ENCODE data around the gene FAM20C. TPM values are rescaled to one million over a fixed set of nuclear protein-coding genes. Genes with fewer than 3 reads are reported as not detected.

The FAM20C gene
- total and polyA plus RNA-seq, 2 of the 8 experiments (the other 6 are each of a cell fraction or from before 2014, with no cell fraction given), result 9.5 to 34.8 TPM

DNA sequence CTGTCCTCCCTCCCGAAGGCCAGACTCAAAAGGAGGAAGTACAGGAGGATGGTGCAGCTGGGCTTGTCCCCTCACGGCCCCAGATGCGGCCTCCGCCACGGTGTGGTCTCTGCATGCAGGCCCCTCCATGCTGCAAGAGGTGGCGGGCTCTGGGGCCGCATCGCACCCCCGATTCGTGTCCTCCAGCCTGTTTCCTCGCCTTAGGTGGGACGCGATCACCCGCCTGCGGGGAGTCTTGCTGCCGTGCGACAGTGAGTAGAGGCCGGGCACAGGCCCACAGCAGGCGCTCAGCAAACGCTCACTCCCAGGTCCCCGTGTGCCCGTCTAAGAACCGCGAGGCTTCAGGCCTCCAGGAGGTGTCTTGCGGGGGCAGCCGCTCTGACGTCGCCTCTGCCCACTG lies 13.9 kb upstream of the FAM20C start:
- TF ChIP-seq HDAC6 (IDR thresholded peaks at IDR 0.05; ENCODE audit: low read depth, low read length), result no peak
- TF ChIP-seq RNF2 (IDR thresholded peaks at IDR 0.05; ENCODE audit: borderline replicate concordance, low read depth, low read length, missing control alignments, poor library complexity, severe bottlenecking), result no peak
- no peak for TF ChIP-seq CBX8 (IDR thresholded peaks at IDR 0.05; ENCODE audit: borderline replicate concordance, low read depth, low read length)
- TF ChIP-seq NANOG (IDR thresholded peaks at IDR 0.05; ENCODE audit: insufficient read depth, low read depth, low read length, poor library complexity, severe bottlenecking), result no peak
- Histone ChIP-seq H3K27ac (ENCODE audit: low read depth, low read length) (no peak overlapping the region), H3K56ac (replicated peaks; ENCODE audit: insufficient read length, low read depth, low read length) (no peak overlapping the region), H2BK5ac (ENCODE audit: low read depth, low read length) (no peak overlapping the region), H2BK12ac (ENCODE audit: low read depth, low read length) (no peak overlapping the region), H2BK15ac (ENCODE audit: low read length) (no peak overlapping the region), H3K36me3 (ENCODE audit: control insufficient read depth in 2 of 4, insufficient read depth in 4 of 4, low read length in 3 of 4) (no peaks in the 10 kb centered on the region), H2BK20ac (ENCODE audit: low read length) (no peak overlapping the region), H3K4me1 (replicated peaks in 1 of 4; ENCODE audit: control insufficient read depth in 3 of 4, insufficient read depth in 4 of 4, low read length in 3 of 4) (no peaks in the 10 kb centered on the region; a peak in 1 of 7 replicates), H3K79me2 (ENCODE audit: control insufficient read depth in 1 of 2, insufficient read depth in 2 of 2, low read length in 2 of 2) (no peaks in the 10 kb centered on the region), H3K4me3 (ENCODE audit: extremely low read depth in 1 of 4, insufficient read depth in 2 of 4, low read depth in 3 of 4, low read length in 4 of 4) (no peak overlapping the region), H4K20me1 (replicated peaks in 1 of 2; ENCODE audit: control insufficient read depth in 1 of 2, insufficient read depth in 2 of 2, low read length in 2 of 2) (peaks cover 0 to 2% of the 10 kb centered on the region in 2 experiments), H4K5ac (ENCODE audit: insufficient read length, low read depth, low read length) (no peak overlapping the region), H3K14ac (ENCODE audit: insufficient read length) (no peak overlapping the region), H3K23me2 (ENCODE audit: low read depth, low read length) (no peaks in the 10 kb centered on the region), H4K8ac (ENCODE audit: extremely low read depth, insufficient read depth, low read length) (no peak overlapping the region), H2AK5ac (ENCODE audit: low read depth, low read length) (no peak overlapping the region), H4K91ac (replicated peaks; ENCODE audit: insufficient read length, low read length) (no peak overlapping the region), H2BK120ac (replicated peaks; ENCODE audit: low read depth, low read length) (no peak overlapping the region), H3K9ac (replicated peaks in 1 of 4; ENCODE audit: extremely low read depth in 1 of 4, low read depth in 3 of 4, low read length in 3 of 4) (no peak overlapping the region), H2AFZ (ENCODE audit: low read length) (no peak overlapping the region), H3K18ac (ENCODE audit: extremely low read depth, low read length) (no peak overlapping the region), H3K23ac (ENCODE audit: insufficient read length) (no peak overlapping the region), H3K27me3 (replicated peaks in 1 of 4; ENCODE audit: control insufficient read depth in 3 of 4, extremely low read depth in 1 of 4, insufficient read depth in 3 of 4, low read length in 3 of 4) (no peaks in the 10 kb centered on the region; a peak in 1 of 7 replicates), H3K4ac (replicated peaks; ENCODE audit: insufficient read length, low read depth, low read length) (no peak overlapping the region), H3K79me1 (ENCODE audit: low read depth, low read length) (no peaks in the 10 kb centered on the region), H3K9me3 (ENCODE audit: insufficient read depth in 2 of 2, low read depth in 1 of 2, low read length in 1 of 2) (no peaks in the 10 kb centered on the region), H3K4me2 (ENCODE audit: insufficient read depth in 1 of 2, low read depth in 2 of 2, low read length in 2 of 2) (no peak overlapping the region)
- 84% methylated on average over 28 of the region's 28 CpGs; no CpG with 5 or more reads in 1 of the 2 experiments for WGBS, 2 experiments (ENCODE audit: extremely low coverage in 1 of 2, insufficient coverage in 1 of 2, insufficient read length in 1 of 2, insufficient replicate concordance in 2 of 2, low coverage in 1 of 2, low lambda C conversion rate in 2 of 2, missing lambda C conversion rate in 1 of 2)
- CTCF ChIA-PET (ENCODE audit: partially characterized antibody), result interaction anchor here (0.6 to 2.2 kb wide), 4 partner anchors 10 to 90 kb away, joined by 3 to 7 read pairs (median 4); no protein-coding TSS in a partner anchor
- no peak for DNase-seq (ENCODE audit: low read depth in 1 of 2, low spot score in 2 of 2)
- FAIRE-seq, result no peak
- POLR2A ChIA-PET (ENCODE audit: partially characterized antibody), result no interaction called here
